HepG2 (cell line): ENCODE data around the gene JKAMP.

ENCODE experiments used
- CTCF ChIP-seq: sonication (generic); formaldehyde crosslinking; IDR thresholded peaks from 2 replicates; pipeline ENCODE4 v1.5.0; 2020; ENCODE audit warnings: mild to moderate bottlenecking, missing genetic modification reagents, moderate library complexity
- RAD21 ChIP-seq: fragments of 450-650 bp; formaldehyde crosslinking; IDR thresholded peaks from 2 replicates; pipeline ENCODE4 v1.5.0; 2020; ENCODE audit warnings: mild to moderate bottlenecking

GRCh38 chr14:59520224-59520623 lies 35.9 kb downstream of the JKAMP start:
- TF ChIP-seq RAD21 (CRISPR knock-in tag), result no peak
- no peak for TF ChIP-seq CTCF (CRISPR knock-in tag)
